Stimulated activated CD8-positive, alpha-beta memory T cell treated with anti-CD3 and anti-CD28 coated beads, Interleukin-12 subunit alpha, Interleukin-12 subunit beta, amount 100 ng/mL, for 24 hours (primary cell): Measurements from ENCODE around the gene AGK.
"Not testable (repeated sequence)": the region's sequence is repeated elsewhere in the genome, so short reads cannot be mapped to it uniquely, and the experiment has no call there.

Source experiments
- DNase-seq: peaks from one replicate; pipeline ENCODE4 v3.0.0-alpha.2; 2020; ENCODE audit errors: extremely low read depth

AGK gene

DNA sequence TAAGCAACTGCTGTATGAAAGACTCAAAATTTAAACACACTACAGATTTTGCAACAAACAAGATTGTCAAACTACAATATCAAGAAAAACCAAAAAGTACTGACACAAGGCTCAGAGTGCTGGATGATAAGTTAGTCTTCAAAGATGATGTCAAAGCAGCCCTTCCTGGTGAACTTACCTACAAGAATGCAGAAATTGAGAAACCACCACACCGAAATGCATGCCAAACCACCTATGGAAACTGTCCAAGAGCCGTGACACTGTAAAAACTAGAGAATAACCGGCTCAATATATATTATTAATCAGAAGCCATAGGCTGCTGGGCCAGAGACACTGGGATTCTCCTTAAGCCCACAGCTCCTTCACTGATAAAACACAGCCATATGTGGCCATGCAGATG is 125.4 kb downstream of the AGK start:
- no peak for DNase-seq

- no peak for DNase-seq
These were observed 127.8 kb downstream of the AGK start for GRCh38 chr7:141679014-141679413.

- DNase-seq = no peak
These were observed 134.2 kb downstream of the AGK start for GRCh38 chr7:141685285-141686023.

DNA sequence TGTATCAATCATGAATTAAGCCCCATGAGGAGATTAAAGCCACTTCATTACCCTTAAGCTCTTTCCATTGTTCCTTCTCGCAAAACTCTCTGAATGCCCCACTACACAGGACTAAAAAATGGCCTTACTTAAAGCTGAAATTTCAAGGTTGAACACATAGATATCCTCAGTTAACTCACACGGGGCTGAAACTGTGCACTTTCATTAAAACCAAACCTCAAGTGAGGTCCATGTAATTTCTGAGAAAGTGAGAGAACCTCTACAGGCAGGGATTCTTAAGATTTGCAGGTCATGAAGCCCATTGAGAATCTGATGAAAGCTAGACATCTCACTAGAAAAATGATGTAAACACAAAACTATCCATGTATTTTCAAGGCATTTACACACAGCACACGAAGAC is 134.9 kb downstream of the AGK start:
- DNase-seq = no peak

GRCh38 chr7:141686670-141687069 is 135.5 kb downstream of the AGK start:
- no peak for DNase-seq

GRCh38 chr7:141688043-141688442 is 136.8 kb downstream of the AGK start:
- DNase-seq = no peak

- not testable (repeated sequence) for DNase-seq
These were observed 138.0 kb downstream of the AGK start for GRCh38 chr7:141689072-141689825.

- DNase-seq = no peak
These were observed 140.3 kb downstream of the AGK start for GRCh38 chr7:141691540-141691939.

DNA sequence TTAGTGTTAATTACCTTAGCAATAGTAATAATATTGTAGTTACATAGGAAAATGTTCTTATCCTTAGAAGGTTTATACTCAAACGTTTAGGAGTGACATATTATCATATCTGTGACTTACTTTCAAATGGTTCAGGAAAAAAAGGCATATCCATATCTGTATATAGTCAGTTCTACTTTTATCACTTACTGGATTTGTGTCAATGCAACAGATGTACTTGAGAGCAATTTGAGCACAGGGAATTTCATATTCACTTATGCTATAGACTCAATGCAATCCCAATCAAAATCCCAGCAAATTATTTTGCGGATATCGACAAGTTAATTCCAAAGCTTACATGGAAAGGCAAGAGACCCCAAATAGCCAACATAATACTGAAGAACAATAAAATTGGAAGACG is 140.8 kb downstream of the AGK start:
- no peak for DNase-seq

- DNase-seq = no peak
These were observed 141.9 kb downstream of the AGK start for GRCh38 chr7:141693082-141693481.

DNA sequence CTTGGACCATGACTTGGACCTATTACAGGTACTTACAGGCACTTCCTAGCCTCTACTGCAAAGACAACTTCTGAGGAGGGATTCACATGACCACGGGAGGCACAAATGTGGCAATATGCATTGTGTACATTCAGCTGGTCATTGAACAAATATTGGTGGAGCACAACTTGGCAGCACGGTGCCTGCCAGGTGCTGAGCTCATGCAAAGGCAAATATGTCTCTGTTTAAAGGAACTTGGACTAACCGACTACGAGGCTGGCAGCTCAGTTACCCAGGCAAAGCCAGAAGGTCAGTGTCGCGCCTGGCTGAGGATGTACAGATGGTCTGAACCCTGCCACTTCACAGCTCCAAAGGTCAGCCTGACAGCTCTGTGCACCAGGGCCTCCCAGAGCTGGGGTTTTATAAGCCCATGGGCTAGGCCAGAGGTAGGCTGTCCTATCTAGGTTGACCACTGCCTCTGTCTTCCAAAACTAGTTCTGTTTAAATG is 144.6 kb downstream of the AGK start:
- DNase-seq = no peak

DNA sequence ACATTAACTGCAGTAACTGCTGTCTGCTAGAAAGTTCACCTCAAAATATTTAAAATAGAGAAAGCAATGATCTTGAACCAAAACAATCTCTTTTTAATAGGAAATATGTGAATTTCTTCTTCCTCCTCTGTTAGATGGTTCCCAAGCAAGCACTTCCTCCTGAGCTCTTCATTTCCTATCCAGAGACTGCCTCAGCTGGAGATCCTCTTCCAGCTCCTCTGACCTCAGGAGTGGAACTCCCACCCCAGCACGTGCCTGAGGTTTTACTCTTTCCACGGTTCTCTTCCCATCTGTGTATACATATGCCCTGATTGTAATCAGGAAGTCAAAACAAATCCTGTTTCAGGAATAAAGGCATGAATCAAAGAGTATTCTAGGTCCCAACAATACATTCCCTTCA is 145.1 kb downstream of the AGK start:
- DNase-seq = no peak

- DNase-seq = no peak
These were observed 146.1 kb downstream of the AGK start for GRCh38 chr7:141697211-141697871.

GRCh38 chr7:141698247-141699015 is 147.2 kb downstream of the AGK start:
- no peak for DNase-seq

DNA sequence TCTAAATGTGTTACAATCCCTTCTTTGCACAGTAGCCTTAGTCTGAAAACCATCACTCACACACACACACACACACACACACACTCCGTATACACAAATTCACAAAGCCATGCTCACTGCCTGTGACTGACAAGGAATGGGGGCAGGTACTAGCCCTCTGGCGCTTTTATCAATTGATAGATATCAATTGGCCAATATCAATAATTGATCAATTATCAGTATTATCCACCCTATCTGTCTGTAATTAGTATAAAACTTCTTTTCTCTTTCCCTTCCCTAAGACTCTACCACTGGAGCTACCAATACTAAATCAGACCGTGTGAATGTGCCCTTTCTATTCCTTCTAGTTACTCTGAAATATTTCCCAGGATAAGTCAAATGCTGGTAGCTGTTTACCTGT is 148.7 kb downstream of the AGK start:
- DNase-seq = no peak

GRCh38 chr7:141700296-141700847 is 149.2 kb downstream of the AGK start:
- DNase-seq = no peak

DNA sequence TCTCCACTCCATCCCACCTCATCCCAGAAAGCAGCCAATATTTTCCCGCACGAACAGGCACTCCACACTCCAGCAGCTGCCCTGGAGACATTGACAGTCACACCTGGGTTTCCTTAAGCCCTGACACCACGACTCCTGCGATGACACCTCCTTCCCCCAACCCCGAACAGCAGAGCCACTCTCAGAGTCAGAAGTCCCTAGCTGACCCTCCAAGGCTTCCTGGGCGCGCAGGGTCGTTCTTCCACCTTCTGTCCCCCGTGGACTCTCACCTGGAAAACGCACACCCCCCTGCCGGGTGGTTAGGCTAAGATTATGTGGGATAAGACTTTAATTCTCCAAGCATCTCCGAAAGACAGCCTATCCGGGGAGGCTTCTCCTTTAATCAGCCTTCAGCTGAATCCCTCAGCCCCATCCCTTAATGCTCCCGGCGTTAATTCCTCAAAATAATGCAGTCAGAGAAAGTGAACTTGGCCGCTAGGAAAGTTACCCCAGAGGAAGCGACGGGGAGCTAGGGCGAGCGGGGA is 149.7 kb downstream of the AGK start:
- no peak for DNase-seq

GRCh38 chr7:141701489-141702046 is 150.4 kb downstream of the AGK start:
- peak; percentile 39 for DNase-seq

DNA sequence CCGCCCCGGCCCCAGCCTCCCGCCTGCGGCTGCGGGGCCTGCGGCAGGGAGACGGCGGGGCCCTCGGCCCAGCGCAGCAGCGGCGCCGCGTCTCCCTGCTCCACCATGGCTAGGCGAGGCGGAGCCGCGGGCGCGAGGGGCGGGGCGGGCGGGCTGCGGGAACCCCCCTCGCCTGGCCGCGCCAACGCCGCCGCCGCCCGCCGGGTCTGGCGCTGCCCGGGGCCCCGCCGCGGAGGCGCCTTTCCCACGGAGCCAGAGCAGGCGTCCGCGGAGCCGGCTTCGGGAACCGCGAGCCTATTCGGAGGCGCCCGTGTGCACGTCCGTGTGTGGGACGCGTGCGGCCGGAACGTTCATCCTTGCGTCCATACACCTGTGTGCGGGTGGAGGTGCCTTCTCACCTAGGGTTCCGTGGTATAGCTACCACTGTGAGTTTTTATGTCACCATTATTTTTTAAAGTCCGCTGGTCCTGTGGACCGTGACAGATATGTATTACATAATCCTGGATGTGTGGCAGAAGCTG is 150.9 kb downstream of the AGK start, which contains the start of gene DENND11:
Gene DENND11, minus strand, starts transcription at position 120 of the 521 bp plus-strand sequence. Its CDS starts 13 bp downstream, at position 107.
- peak; percentile 15 for DNase-seq

- no peak for DNase-seq
These were observed 151.7 kb downstream of the AGK start for GRCh38 chr7:141702892-141703291.

DNA sequence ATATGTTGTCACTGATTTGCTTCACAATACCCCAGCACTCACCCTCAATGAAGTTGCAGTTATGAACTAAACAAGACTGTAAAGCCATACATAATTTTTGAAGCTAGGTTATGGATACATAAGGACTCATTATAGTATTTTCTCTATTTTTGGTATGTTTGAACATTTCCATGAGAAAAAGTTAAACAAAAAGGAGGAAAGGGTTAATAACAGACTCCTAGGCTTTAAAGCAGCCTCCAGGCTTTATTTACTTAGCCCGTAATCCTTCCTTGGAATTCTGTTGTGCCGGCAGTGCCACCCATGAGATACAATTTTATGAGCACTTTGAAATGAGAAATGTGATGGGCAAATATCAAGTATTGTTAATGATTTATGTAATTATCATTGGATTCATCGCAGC is 152.9 kb downstream of the AGK start:
- DNase-seq = no peak
